Spleen (tissue), 11 donors: ENCODE results near the gene CSMD2. TPM values are rescaled to one million over a fixed set of nuclear protein-coding genes. Genes with fewer than 3 reads are reported as not detected.

Source experiments
- DNase-seq: peaks from one replicate; pipeline ENCODE4 v3.0.0-alpha.2; 2020
- H3K27ac ChIP-seq, 8 donors: fragments of 200-600 bp; sonication (generic) in 7 of 8; 1 replicate in 4 of 8; 2 replicates in 4 of 8; pipeline versions ENCODE4 v1.5.0 to v1.8.0; 2016 to 2021; ENCODE audit warnings: inconsistent platforms in 4 of 8, mild to moderate bottlenecking in 4 of 8, moderate library complexity in 1 of 8
- H3K27me3 ChIP-seq, 7 donors: fragments of 200-600 bp; sonication (generic) in 6 of 7; replicated peaks in 1 of 7; 1 replicate in 4 of 7; 2 replicates in 3 of 7; pipeline versions ENCODE4 v1.5.0 to v1.8.0; 2016 to 2021; ENCODE audit warnings: inconsistent platforms in 3 of 7, mild to moderate bottlenecking in 1 of 7
- H3K36me3 ChIP-seq, 6 donors: fragments of 200-600 bp; sonication (generic) in 5 of 6; 1 replicate in 4 of 6; 2 replicates in 2 of 6; pipeline versions ENCODE4 v1.5.0 to v1.8.0; 2016 to 2021; ENCODE audit warnings: inconsistent platforms in 2 of 6
- H3K4me1 ChIP-seq, 6 donors: fragments of 200-600 bp; sonication (generic) in 5 of 6; 1 replicate in 3 of 6; 2 replicates in 3 of 6; pipeline versions ENCODE4 v1.5.0 to v1.8.0; 2016 to 2021; ENCODE audit warnings: inconsistent platforms in 3 of 6
- H3K4me3 ChIP-seq, 8 donors: fragments of 200-600 bp; sonication (generic) in 7 of 8; 1 replicate in 4 of 8; 2 replicates in 4 of 8; pipeline versions ENCODE4 v1.5.0 to v1.8.0; 2016 to 2021; ENCODE audit warnings: inconsistent platforms in 4 of 8, mild to moderate bottlenecking in 4 of 8, moderate library complexity in 2 of 8
- H3K9me3 ChIP-seq, 8 donors: fragments of 200-600 bp; sonication (generic) in 7 of 8; 1 replicate in 4 of 8; 2 replicates in 4 of 8; pipeline versions ENCODE4 v1.5.0 to v1.8.0; 2016 to 2021; ENCODE audit warnings: inconsistent platforms in 4 of 8
- CTCF ChIP-seq, 11 experiments: fragments of 200-600 bp in 7 of 11; fragments of 450-650 bp in 4 of 11; sonication (generic) in 4 of 11; IDR thresholded peaks in 8 of 11; conservative IDR thresholded peaks in 3 of 11; 1 replicate in 7 of 11; 2 replicates in 4 of 11; pipeline versions ENCODE4 v1.4.0 to v1.8.0; 2016 to 2021; ENCODE audit warnings: antibody characterized with exemption in 11 of 11, inconsistent platforms in 4 of 11, mild to moderate bottlenecking in 1 of 11
- POLR2A ChIP-seq, 3 donors: fragments of 450-650 bp; IDR thresholded peaks; one replicate each; pipeline ENCODE4 v1.5.1; 2017; ENCODE audit warnings: antibody characterized with exemption in 3 of 3, mild to moderate bottlenecking in 1 of 3
- POLR2AphosphoS5 ChIP-seq, 3 donors: sonication (generic); formaldehyde crosslinking; IDR thresholded peaks; one replicate each; pipeline ENCODE4 v1.5.1; 2017; ENCODE audit warnings: antibody characterized with exemption in 3 of 3
- WGBS, 5 donors: extraction: QIAGEN DNeasy Blood & Tissue Kit in 3 of 5; methylation state at CpG; one replicate each; pipeline versions ENCODE4 v1.1.5 to v1.1.7; 2013 to 2018; 5-methylcytosine and 5-hydroxymethylcytosine counted together
- intact Hi-C: fragments of 100-400 bp; cut with DNase I; formaldehyde crosslinking; loops from one replicate; pipeline ENCODE4 v1.15.0; 2023; ENCODE audit warnings: low total_unique reads
- polyA plus RNA-seq, 3 donors: library from polyadenylated mRNA; stranded (reverse); fragments of 200-250 nt; gene quantifications; one replicate each; pipeline ENCODE4 v1.2.1, GENCODE V29; 2013
- total RNA-seq, 7 donors: library from RNA; depleted of rRNA in 3 of 7; stranded (reverse); fragments of >200 nt in 3 of 7; fragmentation: NEBNext Ultra II Directional in 4 of 7; extraction: Animal tissue kit (Norgen Biotek cat#: 25700) in 4 of 7; gene quantifications; one replicate each; pipeline versions ENCODE4 v1.1.0 to v1.2.1, GENCODE V29; 2016 to 2021
- donor health status: healthy with polysubstance abuse.
- donor health status: DM: no; HTN: no; CAD: no; lungs with moderate emphysema.
- donor health status: DM: no; HTN: no; CAD: no.
- donor health status: Bipolar disorder and iron deficiency.
- donor health status: healthy.
- donor health status: DM: no; HTN: no; CAD: no.
- donor health status: DM: yes; HTN: yes; CAD: no.

CSMD2 gene
- total and polyA plus RNA-seq, 10 donors: 0.12 to 2.7 (median 0.96) TPM

DNA sequence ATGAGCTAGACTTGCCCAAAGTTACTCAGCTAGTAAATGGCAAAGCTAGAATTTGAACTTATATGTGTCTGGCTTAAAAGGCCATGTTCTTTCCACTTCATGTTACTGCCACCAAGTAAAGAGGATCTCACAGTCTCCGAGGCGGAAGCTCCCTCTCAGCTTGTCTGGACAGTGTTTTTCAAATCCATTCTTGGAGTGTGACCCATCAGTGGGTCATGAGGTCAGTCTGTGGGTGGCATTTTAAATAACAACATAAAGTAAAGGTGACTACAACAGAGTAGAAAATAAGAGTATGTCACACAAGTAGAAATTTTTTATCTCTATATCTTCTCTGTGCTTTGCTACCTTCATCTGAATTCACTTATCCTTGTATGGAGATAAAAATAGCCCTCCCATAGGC is 304.4 kb downstream of the CSMD2 start:
- H3K4me1 ChIP-seq: no peaks in the 10 kb centered on the region
- DNase-seq: no peak
- no peaks in the 10 kb centered on the region for H3K9me3 ChIP-seq
- intact Hi-C loops: no loop called here
- no peak overlapping the region for H3K4me3 ChIP-seq
- no peak overlapping the region for H3K27ac ChIP-seq
- no peaks in the 10 kb centered on the region for H3K36me3 ChIP-seq
- peaks cover 0 to 35% (median 0%) of the 10 kb centered on the region in 7 donors for H3K27me3 ChIP-seq
- TF ChIP-seq CTCF (IDR thresholded peaks at IDR 0.05 in 8 of 11, conservative IDR thresholded peaks at IDR 0.05 in 3 of 11) (no peak), POLR2A (IDR thresholded peaks at IDR 0.05) (no peak), POLR2AphosphoS5 (IDR thresholded peaks at IDR 0.05) (no peak)
- 67 to 90% (median 82%) methylated on average over 2 of the region's 2 CpGs for WGBS, 5 donors

DNA sequence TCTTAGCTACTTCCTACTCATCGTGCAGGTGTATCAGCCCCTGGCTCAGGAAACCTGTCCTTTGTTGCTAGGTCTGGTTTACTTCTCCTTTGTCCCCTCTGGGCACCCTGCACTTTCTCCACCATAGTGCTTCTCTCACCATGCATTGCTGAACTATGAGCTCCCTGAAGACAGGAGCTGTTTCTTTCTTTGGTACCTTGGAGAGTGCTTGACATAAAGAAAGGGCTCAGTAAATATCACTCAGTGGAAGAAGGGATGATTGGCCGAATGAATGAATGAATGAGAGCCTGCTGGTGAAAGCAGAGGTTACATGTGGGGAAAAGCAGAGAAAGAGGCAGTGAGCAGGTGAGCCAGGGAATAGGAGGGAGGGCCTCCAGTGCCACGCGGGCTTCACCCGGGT is 310.9 kb downstream of the CSMD2 start:
- Histone ChIP-seq H3K36me3 (no peaks in the 10 kb centered on the region), H3K27ac (no peak overlapping the region), H3K27me3 (peaks cover 0 to 39% (median 0%) of the 10 kb centered on the region in 7 donors), H3K4me3 (no peak overlapping the region), H3K4me1 (no peaks in the 10 kb centered on the region), H3K9me3 (no peaks in the 10 kb centered on the region)
- intact Hi-C loops: no loop called here
- WGBS, 5 donors: 76 to 93% (median 88%) methylated on average over 5 of the region's 5 CpGs
- no peak for DNase-seq
- no peak for TF ChIP-seq POLR2A (IDR thresholded peaks at IDR 0.05)
- TF ChIP-seq CTCF (IDR thresholded peaks at IDR 0.05 in 8 of 11, conservative IDR thresholded peaks at IDR 0.05 in 3 of 11): no peak
- TF ChIP-seq POLR2AphosphoS5 (IDR thresholded peaks at IDR 0.05): no peak

DNA sequence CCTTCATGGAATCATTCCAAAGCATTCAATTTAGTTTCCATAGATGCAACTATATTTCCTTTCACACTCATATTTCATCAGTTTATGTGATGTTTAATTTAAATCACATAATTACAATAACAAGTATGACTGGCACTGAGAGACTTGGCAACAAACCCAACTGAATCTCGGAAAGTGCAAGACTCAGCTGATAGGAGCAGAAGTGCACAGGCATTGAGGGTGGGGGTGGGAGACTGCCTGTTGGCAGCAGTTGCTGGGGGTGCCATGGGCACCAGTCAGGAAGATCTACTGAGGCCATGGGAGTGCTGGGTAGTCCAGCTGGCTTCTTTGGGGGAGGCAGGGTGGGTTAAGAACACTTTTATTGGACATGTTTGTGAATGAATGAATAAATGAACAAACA is 311.6 kb downstream of the CSMD2 start:
- intact Hi-C loops: no loop called here
- Histone ChIP-seq H3K4me1 (no peaks in the 10 kb centered on the region), H3K27me3 (peaks cover 0 to 42% (median 0%) of the 10 kb centered on the region in 7 donors), H3K4me3 (no peak overlapping the region), H3K27ac (no peak overlapping the region), H3K9me3 (no peaks in the 10 kb centered on the region), H3K36me3 (no peaks in the 10 kb centered on the region)
- TF ChIP-seq POLR2A (IDR thresholded peaks at IDR 0.05): no peak
- no peak for TF ChIP-seq POLR2AphosphoS5 (IDR thresholded peaks at IDR 0.05)
- TF ChIP-seq CTCF (IDR thresholded peaks at IDR 0.05 in 8 of 11, conservative IDR thresholded peaks at IDR 0.05 in 3 of 11): no peak
- 48 to 73% (median 68%) methylated on average over 1 of the region's 1 CpG for WGBS, 5 donors
- DNase-seq: no peak

- H3K4me1 ChIP-seq: no peaks in the 10 kb centered on the region
- TF ChIP-seq CTCF (IDR thresholded peaks at IDR 0.05 in 8 of 11, conservative IDR thresholded peaks at IDR 0.05 in 3 of 11) (no peak), POLR2AphosphoS5 (IDR thresholded peaks at IDR 0.05) (no peak), POLR2A (IDR thresholded peaks at IDR 0.05) (no peak)
- H3K27ac ChIP-seq: no peak overlapping the region
- no peak overlapping the region for H3K4me3 ChIP-seq
- intact Hi-C loops: no loop called here
- no peaks in the 10 kb centered on the region for H3K36me3 ChIP-seq
- no peak for DNase-seq
- H3K27me3 ChIP-seq: peaks cover 0 to 46% (median 0%) of the 10 kb centered on the region in 7 donors
- H3K9me3 ChIP-seq: no peaks in the 10 kb centered on the region
Observed at GRCh38 chr1:33852711-33853110, 312.3 kb downstream of the CSMD2 start.
